T-helper 17 cell (primary cell): ENCODE results near the gene NCOR1. TPM values are rescaled to one million over a fixed set of nuclear protein-coding genes. Genes with fewer than 3 reads are reported as not detected.

ENCODE experiments used
- total RNA-seq, 4 donors: library from RNA in 2 of 4; stranded (reverse) in 2 of 4; gene quantifications; one replicate each; pipeline ENCODE4 v1.2.3 and lab custom pipeline; 2022 to 2026

Gene NCOR1
- total RNA-seq, 2 donors from 2014 or later: 155 to 161 TPM

Other genes with a start within 250 kb of the NCOR1 start
- gene ZSWIM7, start 215.8 kb downstream of the NCOR1 start, total RNA-seq: 10 to 100 TPM; 15.4 to 17.5 TPM
- gene TTC19, start 215.7 kb downstream of the NCOR1 start, total RNA-seq: 10 to 100 TPM; 46.9 to 49.0 TPM
- gene PIGL, start 1.7 kb upstream of the NCOR1 start, total RNA-seq: 10 to 100 TPM; 54.5 to 69.0 TPM
- 1 to 10 TPM; 6.9 to 9.2 TPM for gene CENPV, start 137.9 kb upstream of the NCOR1 start, total RNA-seq
- gene UBB, start 165.6 kb upstream of the NCOR1 start, total RNA-seq: 100 to 1,000 TPM; 819 to 876 TPM
- 10 to 100 TPM; 87.1 to 91.1 TPM for gene TRPV2, start 200.0 kb upstream of the NCOR1 start, total RNA-seq